ENCODE results near the gene STEAP3. TPM values are rescaled to one million over a fixed set of nuclear protein-coding genes. Genes with fewer than 3 reads are reported as not detected.

The STEAP3 gene
- total RNA-seq, 1 experiment from 2014 or later, result 32.3 TPM

DNA sequence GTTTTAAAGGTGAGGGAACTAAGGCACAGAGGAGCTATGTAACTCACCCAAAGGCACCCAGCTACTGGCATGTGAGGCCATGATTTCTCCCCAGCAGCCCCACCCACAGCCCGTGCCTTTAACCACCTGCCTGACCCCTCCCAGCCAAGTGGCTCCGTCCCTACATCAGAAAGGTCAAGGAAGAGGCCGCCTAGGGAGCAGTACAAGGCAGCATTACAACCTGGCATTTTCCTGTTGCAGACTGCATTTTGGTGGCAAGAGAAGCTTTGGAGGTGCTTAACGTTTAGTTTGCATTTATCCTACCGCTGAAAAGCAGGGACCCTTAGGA lies 17.5 kb downstream of the STEAP3 start:
- H2AFZ ChIP-seq (ENCODE audit: low read depth, low read length, poor library complexity, severe bottlenecking), result no peak overlapping the region
- H3K27me3 ChIP-seq (ENCODE audit: insufficient read depth, low read length), result no peaks in the 10 kb centered on the region
- ChIA-PET POLR2A (interaction anchor here (1.0 kb wide), 1 partner anchor 11 kb away, joined by 4 read pairs; no protein-coding TSS in a partner anchor), CTCF (interaction anchor here (0.6 kb wide), 1 partner anchor 74 kb away, joined by 3 read pairs; no protein-coding TSS in a partner anchor), RAD21 (ENCODE audit: low non-redundant PET in 1 of 2, low total read pairs in 2 of 2, uncharacterized antibody in 2 of 2, unreplicated experiment in 2 of 2) (no interaction called here)
- no peak for DNase-seq (ENCODE audit: low read depth, low spot score)
- H3K4me3 ChIP-seq (replicated peaks in 1 of 2; ENCODE audit: low read depth in 1 of 2, low read length in 2 of 2), result no peak overlapping the region
- no peaks in the 10 kb centered on the region for H3K9me2 ChIP-seq (ENCODE audit: insufficient read depth)
- H3K79me2 ChIP-seq (ENCODE audit: insufficient read depth, low read length), result peaks cover 17% of the 10 kb centered on the region
- H3K4me1 ChIP-seq (ENCODE audit: control insufficient read depth in 1 of 2, insufficient read depth in 2 of 2, low read length in 2 of 2), result peaks cover 26 to 31% of the 10 kb centered on the region in 2 experiments
- H3K27ac ChIP-seq (ENCODE audit: low read depth, low read length), result peak overlapping the region; percentile 85; the same call in 1 of the 2 replicates
- peak overlapping the region; percentile 82 for H3K4me2 ChIP-seq (ENCODE audit: low read length)
- no peaks in the 10 kb centered on the region for H4K20me1 ChIP-seq (ENCODE audit: insufficient read depth)
- H3K9me3 ChIP-seq (ENCODE audit: control insufficient read depth in 1 of 2, insufficient read depth in 1 of 2, low read depth in 1 of 2, low read length in 2 of 2), result no peaks in the 10 kb centered on the region
- ATAC-seq, result peak; percentile 28
- intact Hi-C loops (cut with micrococcal nuclease), result no loop called here
- TF ChIP-seq JUND (IDR thresholded peaks at IDR 0.05) (no peak), RAD21 (IDR thresholded peaks at IDR 0.05; ENCODE audit: low read depth) (no peak), YY1 (IDR thresholded peaks at IDR 0.05; ENCODE audit: extremely low read depth, insufficient replicate concordance, low read depth, low read length) (no peak), SRF (IDR thresholded peaks at IDR 0.05; ENCODE audit: low read depth) (no peak)
- 0 out of 2 replicates have a peak overlapping the region, but pooled peaks have one; percentile 46 for H3K9ac ChIP-seq (ENCODE audit: low read length)
- no TSS peak for BruUV-seq (replicated peaks)
- peaks cover 0 to 5% of the 10 kb centered on the region in 2 experiments; a peak in 2 of 4 replicates for H3K36me3 ChIP-seq (ENCODE audit: control insufficient read depth in 1 of 2, insufficient read depth in 2 of 2, low read length in 2 of 2)

DNA sequence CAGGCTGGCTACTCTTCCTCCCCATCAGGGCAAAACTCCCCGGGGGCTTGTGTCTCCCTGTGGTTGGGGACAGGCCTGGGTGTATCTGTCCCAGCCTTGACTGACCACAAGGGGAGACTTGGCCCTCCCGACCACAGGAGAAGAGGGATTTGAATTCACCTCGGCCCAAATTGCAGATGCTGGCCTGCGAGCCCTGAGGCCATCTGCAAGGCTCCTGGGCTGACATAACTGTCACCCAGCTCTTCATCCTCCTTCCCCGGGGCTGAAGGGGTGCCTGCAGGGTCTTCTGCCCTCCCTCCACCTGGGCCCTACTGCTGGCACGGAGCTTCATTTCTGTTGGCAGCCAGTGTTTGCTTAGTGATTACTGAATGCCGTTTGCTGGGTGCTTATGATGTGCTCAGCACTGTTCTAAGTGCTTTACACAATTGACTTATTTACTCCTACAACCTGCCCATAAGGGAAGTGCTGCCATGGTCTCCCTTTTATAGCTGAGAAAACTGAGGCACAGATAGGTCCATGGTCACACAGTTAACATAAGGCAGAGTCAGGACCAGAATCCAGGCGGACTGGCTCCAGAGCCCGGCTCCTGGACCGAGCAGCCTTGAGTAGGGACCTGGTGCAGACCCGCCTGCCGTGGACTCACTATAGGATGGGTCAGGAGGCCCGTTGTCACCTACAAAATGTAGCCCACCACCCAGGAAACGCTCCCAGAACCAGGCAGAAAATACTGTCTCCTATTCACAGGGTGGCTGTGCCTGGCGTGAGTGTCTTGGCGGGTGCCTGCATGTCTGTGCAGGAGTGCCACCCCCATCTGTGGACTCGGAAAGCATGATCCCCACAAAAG lies 18.9 kb downstream of the STEAP3 start:
- no peak overlapping the region for H3K4me2 ChIP-seq (ENCODE audit: low read length)
- H3K79me2 ChIP-seq (ENCODE audit: insufficient read depth, low read length), result peaks cover 17% of the 10 kb centered on the region
- H3K36me3 ChIP-seq (ENCODE audit: control insufficient read depth in 1 of 2, insufficient read depth in 2 of 2, low read length in 2 of 2), result peaks cover 0 to 10% of the 10 kb centered on the region in 2 experiments; a peak in 2 of 4 replicates
- CTCF ChIA-PET, result no interaction called here
- H3K4me3 ChIP-seq (replicated peaks in 1 of 2; ENCODE audit: low read depth in 1 of 2, low read length in 2 of 2), result no peak overlapping the region
- BruUV-seq (replicated peaks), result no TSS peak
- no peaks in the 10 kb centered on the region for H3K9me3 ChIP-seq (ENCODE audit: control insufficient read depth in 1 of 2, insufficient read depth in 1 of 2, low read depth in 1 of 2, low read length in 2 of 2)
- no peaks in the 10 kb centered on the region for H4K20me1 ChIP-seq (ENCODE audit: insufficient read depth)
- no peak overlapping the region for H3K27ac ChIP-seq (ENCODE audit: low read depth, low read length)
- ATAC-seq (no peak), DNase-seq (ENCODE audit: low read depth, low spot score) (no peak)
- no peaks in the 10 kb centered on the region for H3K27me3 ChIP-seq (ENCODE audit: insufficient read depth, low read length)
- POLR2A ChIA-PET, result no interaction called here
- H3K9me2 ChIP-seq (ENCODE audit: insufficient read depth), result no peaks in the 10 kb centered on the region
- intact Hi-C loops (cut with micrococcal nuclease), result no loop called here
- no peak overlapping the region for H3K9ac ChIP-seq (ENCODE audit: low read length)
- RAD21 ChIA-PET (ENCODE audit: low non-redundant PET in 1 of 2, low total read pairs in 2 of 2, uncharacterized antibody in 2 of 2, unreplicated experiment in 2 of 2), result no interaction called here
- no peak overlapping the region for H2AFZ ChIP-seq (ENCODE audit: low read depth, low read length, poor library complexity, severe bottlenecking)
- peaks cover 26 to 33% of the 10 kb centered on the region in 2 experiments for H3K4me1 ChIP-seq (ENCODE audit: control insufficient read depth in 1 of 2, insufficient read depth in 2 of 2, low read length in 2 of 2)
- no peak for TF ChIP-seq SRF (IDR thresholded peaks at IDR 0.05; ENCODE audit: low read depth)
- no peak for TF ChIP-seq CEBPB (IDR thresholded peaks at IDR 0.05; ENCODE audit: low read depth)
- TF ChIP-seq, protein P1, sequence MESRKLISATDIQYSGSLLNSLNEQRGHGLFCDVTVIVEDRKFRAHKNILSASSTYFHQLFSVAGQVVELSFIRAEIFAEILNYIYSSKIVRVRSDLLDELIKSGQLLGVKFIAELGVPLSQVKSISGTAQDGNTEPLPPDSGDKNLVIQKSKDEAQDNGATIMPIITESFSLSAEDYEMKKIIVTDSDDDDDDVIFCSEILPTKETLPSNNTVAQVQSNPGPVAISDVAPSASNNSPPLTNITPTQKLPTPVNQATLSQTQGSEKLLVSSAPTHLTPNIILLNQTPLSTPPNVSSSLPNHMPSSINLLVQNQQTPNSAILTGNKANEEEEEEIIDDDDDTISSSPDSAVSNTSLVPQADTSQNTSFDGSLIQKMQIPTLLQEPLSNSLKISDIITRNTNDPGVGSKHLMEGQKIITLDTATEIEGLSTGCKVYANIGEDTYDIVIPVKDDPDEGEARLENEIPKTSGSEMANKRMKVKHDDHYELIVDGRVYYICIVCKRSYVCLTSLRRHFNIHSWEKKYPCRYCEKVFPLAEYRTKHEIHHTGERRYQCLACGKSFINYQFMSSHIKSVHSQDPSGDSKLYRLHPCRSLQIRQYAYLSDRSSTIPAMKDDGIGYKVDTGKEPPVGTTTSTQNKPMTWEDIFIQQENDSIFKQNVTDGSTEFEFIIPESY (IDR thresholded peaks at IDR 0.05; ENCODE audit: extremely low read depth, insufficient replicate concordance, low read length), result no peak
- no peak for TF ChIP-seq EGR1 (IDR thresholded peaks at IDR 0.05; ENCODE audit: low read depth)
- TF ChIP-seq, protein P2, sequence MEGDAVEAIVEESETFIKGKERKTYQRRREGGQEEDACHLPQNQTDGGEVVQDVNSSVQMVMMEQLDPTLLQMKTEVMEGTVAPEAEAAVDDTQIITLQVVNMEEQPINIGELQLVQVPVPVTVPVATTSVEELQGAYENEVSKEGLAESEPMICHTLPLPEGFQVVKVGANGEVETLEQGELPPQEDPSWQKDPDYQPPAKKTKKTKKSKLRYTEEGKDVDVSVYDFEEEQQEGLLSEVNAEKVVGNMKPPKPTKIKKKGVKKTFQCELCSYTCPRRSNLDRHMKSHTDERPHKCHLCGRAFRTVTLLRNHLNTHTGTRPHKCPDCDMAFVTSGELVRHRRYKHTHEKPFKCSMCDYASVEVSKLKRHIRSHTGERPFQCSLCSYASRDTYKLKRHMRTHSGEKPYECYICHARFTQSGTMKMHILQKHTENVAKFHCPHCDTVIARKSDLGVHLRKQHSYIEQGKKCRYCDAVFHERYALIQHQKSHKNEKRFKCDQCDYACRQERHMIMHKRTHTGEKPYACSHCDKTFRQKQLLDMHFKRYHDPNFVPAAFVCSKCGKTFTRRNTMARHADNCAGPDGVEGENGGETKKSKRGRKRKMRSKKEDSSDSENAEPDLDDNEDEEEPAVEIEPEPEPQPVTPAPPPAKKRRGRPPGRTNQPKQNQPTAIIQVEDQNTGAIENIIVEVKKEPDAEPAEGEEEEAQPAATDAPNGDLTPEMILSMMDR (IDR thresholded peaks at IDR 0.05 in 2 of 3, conservative IDR thresholded peaks at IDR 0.05 in 1 of 3; ENCODE audit: borderline replicate concordance in 1 of 3, insufficient read depth in 1 of 3, low read depth in 2 of 3, low read length in 2 of 3), result no peak
- TF ChIP-seq CBX3 (IDR thresholded peaks at IDR 0.05; ENCODE audit: low read depth), result no peak
- TF ChIP-seq, protein P3, sequence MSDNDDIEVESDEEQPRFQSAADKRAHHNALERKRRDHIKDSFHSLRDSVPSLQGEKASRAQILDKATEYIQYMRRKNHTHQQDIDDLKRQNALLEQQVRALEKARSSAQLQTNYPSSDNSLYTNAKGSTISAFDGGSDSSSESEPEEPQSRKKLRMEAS (IDR thresholded peaks at IDR 0.05), result no peak
- TF ChIP-seq POLR2AphosphoS5 (IDR thresholded peaks at IDR 0.05; ENCODE audit: low read depth, low read length), result no peak
- no peak for TF ChIP-seq FOSL1 (IDR thresholded peaks at IDR 0.05; ENCODE audit: low read depth)
- TF ChIP-seq JUND (IDR thresholded peaks at IDR 0.05), result no peak
- no peak for TF ChIP-seq ZFX (IDR thresholded peaks at IDR 0.05)
- TF ChIP-seq ELF1 (IDR thresholded peaks at IDR 0.05; ENCODE audit: borderline replicate concordance, low read depth), result no peak
- TF ChIP-seq SIN3A (IDR thresholded peaks at IDR 0.05; ENCODE audit: low read depth), result no peak
- TF ChIP-seq ZNF274 (IDR thresholded peaks at IDR 0.05; ENCODE audit: low read depth, low read length), result no peak
- TF ChIP-seq RAD21 (IDR thresholded peaks at IDR 0.05; ENCODE audit: low read depth), result no peak
- no peak for TF ChIP-seq YY1 (IDR thresholded peaks at IDR 0.05; ENCODE audit: extremely low read depth, insufficient replicate concordance, low read depth, low read length)

Data from HCT116 (cell line).